Activated CD4-positive, alpha-beta T cell treated with anti-CD3 and anti-CD28 coated beads, Interleukin-2, Interleukin-6, amounts not matched to agents 100 ng/mL and 50 ng/mL, durations not matched to agents 16 hours and 8 hours (primary cell): ENCODE data around the gene CCR7.

ENCODE experiments used
- DNase-seq: peaks from one replicate; pipeline ENCODE4 v3.0.0-alpha.2; 2020

The CCR7 gene

DNA sequence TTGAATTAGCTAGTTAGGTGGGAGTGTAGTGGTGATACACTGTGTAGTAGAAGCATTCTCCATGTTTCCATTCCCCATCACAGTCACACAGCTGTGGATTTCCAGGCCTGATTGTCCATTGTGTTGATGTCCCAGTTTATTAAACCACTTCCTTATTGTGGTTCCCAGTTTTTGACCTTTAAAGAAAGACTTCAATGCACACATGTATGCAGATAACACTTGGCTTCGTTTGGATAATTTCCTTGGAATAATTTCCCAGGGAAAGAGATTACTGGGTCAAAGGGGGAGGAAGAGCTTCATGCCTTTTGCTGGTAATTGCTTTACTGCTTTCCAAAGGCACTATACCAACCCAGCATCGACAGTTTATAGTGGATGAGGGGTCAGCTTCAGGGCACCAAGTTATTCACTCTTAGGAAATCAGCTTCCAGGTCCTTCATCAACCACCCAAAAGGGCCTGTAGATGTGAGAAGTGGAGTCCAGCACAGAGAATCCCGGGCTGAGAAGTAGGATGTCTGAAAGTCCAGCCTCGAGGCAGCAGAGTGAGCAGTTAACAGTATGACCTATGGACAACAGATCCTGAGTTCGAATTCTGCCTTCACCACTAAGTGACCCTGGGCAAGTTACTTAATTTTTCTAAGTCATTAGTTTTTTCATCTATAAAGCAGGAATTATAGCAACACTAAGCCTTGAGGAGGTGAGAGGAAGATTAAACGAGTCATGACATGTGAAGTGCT, 32.6 kb downstream of the CCR7 start:
- DNase-seq = no peak

DNA sequence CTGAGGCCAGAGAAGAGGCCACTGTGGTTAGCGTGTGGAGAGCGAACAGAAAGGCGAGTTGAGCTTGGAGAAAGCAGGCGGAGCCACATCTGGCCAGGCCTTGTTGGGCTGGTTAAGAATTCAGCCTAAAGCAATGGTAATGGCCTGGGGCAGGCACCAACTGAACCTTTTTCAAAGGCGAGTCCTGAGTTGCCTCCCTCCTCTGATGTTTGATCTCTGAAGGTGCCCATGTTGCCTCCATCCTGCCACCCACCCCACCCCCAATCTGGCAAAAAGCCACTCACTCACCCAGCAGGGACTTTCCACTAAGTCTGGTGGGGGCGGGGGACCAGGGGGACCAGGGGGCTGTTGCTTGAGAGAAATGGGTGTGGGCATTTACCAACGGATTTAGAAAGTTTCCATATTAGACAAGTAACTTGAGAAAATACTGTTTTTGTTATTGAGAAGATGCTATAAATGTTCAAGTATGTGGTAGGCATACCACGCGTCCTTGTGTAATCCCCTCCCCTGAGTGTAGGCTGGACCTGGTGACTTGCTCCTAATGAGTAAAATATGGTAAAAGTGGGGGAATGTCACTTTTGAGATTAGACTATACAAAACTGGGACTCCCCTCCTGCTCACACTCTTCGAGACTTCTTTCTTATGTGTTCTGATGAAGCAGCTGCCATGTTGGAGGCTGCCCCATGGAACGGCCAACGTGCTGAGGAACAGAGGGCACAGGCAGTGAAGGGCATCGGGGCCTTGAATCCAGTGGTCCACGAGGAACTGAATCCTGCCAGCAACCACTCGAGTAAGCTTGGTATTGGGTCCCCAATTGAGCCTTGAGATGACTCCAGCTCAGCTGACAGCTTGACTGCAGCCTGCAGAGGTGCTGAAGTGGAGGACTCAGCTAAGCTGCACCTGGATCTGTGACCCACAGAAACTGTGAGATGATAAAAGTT, 34.0 kb downstream of the CCR7 start:
- DNase-seq = peak; percentile 92

DNA sequence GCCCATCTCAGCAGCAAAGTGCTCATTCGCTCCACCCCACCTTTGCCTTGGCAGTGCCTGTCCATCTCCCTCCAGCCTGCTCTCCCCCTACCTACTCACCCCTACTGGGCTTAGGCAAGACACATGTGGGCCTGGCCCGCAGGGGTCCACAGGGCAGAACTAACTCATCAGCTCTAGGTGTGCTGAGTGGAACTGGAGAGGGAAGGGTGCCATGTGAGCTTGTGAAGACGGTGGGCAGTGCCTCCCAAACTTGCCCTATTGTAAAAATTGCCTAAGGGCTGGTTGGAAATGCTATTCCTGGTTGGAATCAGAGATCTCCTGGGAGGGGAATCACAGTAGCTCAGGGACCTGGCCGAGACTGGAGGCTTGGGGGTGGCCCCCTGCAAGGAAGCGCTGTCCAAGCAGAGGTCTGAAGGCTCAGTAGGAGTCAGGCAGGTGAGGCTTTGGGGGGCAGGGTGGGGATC, 34.7 kb downstream of the CCR7 start:
- no peak for DNase-seq

DNA sequence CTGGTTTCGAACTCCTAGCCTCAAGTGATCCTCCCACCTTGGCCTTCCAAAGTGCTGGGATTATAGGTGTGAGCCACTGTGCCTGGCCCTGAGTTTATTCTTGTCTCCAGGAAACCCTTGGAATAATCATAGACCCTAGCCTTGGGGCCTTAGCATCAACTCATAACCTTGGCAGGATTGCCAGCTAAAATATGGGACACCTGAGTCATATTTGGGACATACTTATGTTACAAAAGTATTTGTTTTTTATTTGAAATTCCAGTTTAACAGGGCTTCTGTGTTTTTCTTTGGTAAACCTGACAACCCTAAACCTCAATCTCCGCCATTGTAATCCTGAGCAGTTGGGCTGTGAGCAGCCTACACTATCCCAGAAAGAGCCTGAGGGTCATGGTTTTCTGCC, 35.3 kb downstream of the CCR7 start:
- DNase-seq = no peak

DNA sequence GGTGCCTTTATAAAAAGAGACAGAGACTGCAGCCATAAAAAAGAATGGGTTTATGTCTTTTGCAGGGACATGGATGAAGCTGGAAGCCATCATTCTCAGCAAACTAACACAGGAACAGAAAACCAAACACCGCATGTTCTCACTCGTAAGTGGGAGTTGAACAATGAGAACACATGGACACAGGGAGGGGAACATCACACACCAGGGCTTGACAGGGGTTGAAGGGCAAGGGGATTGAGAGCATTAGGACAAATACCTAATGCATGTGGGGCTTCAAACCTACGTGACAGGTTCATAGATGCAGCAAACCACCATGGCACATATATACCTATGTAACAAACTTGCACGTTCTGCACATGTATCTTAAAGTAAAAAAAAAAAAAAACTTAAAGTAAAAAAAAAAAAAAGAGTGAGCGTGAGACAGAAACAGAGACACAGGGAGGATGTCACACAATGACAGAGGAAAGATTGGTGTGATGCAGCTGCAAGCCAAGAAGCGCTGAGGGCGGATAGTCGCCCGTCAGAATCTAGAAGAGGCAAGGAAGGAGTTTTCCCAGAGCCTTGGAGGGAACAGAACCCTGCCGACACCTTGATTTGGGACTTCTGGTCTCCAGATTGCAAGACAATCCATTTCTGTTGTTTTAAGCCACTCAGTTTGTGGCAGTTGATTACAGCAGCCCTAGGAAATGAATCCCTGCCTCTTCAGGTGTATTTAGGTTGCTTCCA, 36.4 kb downstream of the CCR7 start:
- no peak for DNase-seq

DNA sequence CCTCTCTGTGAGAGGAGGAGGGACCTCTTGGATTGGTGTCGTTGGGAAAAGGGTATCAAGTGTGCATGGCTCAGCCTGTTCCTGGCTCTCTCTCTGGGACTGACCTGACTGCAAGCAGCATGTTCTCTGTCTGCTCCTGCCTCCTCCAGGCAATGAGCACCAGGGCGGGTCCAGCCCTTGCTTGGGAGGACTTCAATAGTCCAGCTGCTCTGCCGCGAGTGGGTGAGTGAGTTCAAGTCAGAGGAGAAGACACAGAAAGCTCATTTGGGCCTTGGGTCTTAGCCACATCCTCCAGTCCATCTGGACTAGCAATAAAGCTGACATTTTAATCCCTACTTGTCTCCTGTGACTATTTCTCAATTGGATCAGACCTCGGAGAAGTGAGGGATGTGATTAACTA, 38.6 kb downstream of the CCR7 start:
- no peak for DNase-seq

DNA sequence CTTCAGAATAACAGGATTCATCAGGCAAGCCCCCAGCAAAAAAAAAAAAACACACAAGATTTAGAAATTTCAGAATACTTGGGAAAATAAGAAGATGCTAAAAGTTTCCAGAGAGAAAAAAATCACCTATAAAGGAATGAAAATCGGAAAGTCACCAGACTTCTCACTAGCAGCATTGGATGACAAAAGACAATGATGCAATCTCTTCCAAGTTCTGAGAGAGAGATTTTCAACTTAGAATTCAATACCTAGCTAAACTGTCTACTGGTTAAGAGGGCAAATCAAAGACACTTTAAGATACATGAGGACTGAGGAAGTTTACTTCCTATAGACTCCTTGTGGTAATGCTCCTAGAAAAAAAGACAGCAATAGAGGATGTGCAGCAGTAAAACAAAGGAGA, 40.0 kb downstream of the CCR7 start:
- no peak for DNase-seq

DNA sequence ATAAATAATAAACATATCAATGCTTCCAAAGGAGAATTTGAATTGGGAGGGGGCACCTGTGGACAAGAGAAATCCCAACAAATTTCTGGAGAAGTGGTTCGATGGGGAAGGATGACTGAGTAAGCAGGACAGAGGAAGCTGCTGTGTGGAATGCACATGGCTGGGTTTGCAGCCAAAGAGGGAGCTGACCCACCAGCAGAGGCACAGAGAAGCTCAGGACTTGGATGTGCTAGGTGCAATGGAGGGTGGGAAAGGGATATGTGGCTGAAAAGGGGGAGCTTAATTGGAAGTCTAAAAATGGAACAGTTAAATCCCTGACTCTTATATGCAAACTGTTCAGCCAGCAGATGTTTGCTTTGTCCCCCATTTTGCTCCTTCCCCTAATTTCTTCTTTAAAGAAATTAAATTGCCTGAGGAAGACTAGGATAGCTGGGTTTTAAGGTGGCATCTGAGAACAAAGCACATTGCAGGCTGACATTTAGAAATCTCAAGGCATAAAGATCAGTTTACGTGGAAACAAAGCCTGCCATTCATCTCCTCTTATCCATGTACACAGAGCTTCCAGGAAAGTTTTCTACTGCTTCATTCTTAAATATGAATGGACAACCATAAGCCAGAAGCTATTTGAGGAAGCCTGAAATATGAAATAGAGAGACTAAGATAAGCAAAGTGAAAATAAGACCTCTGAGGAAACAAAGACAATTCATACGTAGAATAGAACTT, 40.9 kb downstream of the CCR7 start:
- no peak for DNase-seq

DNA sequence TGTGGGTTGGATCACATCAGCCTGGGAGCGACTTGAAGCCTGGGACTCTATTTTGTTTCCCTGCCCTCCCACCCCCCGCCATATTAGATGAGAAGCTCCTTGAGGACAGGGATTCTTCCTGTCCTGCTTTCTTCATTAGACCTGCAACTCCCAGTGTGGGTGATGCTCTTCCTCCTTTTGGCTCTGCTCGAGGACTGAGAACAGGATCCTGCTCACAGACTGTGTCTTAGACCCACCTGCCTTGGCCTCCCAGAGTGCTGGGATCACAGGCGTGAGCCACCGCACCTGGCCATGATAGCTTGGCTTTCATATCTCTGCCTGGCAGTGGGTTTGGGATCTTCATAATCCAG, 42.3 kb downstream of the CCR7 start:
- DNase-seq = no peak

DNA sequence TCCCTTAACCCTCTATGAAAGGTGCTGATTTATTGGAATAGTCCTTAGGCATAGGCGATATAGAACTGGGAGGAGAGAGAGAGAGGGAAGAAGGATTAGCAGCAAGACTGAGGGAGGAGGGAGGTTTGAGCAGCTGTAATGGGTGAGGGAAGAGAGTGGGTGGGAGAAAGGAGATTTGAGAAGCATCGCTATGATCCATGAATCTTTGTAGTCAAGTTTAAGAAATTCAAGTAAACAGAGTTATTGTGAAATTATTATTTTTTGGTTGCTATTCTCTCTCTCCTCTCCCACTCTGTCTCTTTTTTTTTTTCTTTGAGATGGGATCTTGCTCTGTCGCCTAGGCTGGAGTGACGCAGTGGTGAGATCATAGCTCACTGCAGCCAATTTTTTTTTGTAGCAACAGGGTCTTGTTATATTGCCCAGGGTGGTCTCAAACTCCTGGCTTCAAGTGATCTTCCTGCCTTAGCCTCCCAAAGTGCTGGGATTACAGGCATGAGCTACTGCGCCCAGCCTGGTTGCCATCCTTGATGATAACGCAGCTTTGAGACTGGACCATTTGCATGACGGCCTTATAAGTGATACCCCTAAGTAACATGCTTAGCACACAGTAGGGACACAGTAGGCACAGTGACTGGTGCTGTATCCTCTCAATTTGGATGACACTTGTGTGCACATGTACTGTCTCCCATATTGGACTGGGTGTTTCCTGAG, 42.9 kb downstream of the CCR7 start:
- DNase-seq = no peak

DNA sequence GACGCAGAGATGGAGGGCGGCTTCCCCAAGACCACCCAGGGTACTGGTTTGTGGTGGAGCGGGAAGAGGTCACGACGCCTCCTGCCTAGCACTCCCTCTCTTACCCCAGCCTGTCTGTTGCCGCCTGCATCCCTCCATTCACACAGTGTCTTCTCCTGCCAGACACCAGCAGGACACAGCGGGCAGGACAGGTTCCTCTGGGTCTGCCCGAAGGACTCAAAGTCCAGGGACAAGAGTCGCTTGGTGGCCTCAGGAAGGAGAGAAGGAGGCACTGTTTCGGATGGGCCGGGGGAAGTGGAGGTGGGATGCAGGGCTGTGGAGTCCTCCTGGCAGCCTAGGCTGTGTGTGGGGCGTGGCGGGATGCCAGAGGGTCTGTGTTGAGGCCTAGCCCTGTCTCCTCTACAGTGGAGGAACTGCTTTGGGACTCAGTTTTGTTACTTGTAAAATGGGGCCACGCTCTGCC, 44.2 kb downstream of the CCR7 start:
- no peak for DNase-seq

DNA sequence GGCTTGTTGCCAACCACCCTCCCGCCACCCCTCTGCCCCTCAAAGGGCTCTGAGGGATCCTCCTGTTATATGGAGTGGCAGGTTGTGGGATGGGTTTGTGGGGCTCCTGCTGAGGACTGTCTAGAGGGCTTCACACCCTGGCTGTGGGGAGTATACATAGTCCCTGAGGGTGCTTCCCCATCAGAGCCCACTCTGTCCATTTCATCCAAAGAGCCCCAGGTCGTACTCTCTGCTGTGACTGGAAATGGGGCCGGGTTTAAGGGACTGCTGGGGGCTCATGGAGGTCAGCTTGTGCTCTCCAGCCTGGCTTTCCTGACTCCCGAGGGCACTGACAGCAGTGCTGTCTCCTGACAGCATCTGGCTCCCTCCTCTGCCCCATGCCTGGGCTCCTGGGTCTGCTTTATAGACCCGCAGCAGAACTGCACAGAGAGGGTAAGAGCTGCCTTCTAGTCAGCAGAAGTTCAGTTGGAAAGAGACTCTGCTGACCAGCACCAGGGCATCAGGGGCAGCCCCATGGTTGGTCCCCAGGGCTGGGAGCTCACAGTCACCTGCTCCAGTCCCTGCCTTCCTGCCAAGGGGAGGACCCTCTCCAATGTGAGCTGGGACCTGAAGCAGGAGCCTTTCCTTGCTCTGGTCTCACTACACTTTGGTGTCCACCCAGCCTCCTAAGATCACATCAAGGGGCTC, 46.0 kb downstream of the CCR7 start:
- no peak for DNase-seq

DNA sequence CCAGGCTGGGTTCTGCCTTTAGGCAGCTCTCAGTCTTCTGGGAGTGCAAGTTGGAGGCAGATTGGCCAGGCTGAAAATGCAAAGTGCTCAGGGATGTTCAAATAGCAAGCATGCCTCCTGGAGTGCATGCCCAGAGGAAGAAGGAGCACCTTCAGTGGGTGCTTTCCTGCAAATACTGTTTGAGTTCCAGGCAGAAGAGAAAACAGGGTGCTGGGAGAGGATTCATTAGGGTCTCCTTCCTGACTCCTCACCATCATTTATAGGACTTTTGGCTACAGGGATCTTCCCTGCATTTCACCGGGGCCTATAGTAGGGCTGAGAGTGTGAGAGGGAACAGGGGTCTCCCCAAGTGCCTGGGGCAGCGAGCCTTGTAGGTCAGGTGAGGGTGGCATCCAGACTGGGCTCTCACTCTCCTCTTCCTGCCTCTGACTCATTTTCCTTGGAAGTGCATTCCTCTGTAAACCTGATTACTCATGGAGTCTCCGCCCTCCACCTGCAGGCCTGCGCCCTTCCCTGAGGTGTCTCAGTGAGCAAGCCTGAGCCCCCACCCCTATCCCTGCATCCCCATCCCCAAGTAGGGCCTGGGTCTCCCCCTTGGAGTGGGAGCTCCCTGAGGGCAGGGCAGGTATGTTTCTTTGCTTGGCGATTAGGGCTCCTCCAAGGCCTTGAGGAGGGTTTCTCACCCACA, 46.7 kb downstream of the CCR7 start:
- DNase-seq = no peak

DNA sequence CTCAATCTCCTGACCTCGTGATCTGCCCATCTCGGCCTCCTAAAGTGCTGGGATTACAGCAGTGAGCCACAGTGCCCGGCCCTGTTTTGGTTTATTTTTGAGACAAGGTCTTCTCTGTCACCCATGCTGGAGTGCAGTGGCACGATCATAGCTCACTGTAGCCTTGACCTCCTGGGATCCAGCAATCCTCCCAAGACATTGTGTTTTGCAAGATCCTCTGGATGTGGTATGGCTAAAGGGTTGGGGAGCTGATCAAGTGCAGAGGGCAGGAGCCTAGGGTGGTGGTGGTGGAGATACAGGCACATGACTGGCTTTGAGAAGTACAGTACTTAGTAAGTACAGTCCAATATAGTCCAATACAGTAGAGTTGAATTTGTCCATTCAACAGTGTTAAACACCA, 47.3 kb downstream of the CCR7 start:
- DNase-seq = no peak

DNA sequence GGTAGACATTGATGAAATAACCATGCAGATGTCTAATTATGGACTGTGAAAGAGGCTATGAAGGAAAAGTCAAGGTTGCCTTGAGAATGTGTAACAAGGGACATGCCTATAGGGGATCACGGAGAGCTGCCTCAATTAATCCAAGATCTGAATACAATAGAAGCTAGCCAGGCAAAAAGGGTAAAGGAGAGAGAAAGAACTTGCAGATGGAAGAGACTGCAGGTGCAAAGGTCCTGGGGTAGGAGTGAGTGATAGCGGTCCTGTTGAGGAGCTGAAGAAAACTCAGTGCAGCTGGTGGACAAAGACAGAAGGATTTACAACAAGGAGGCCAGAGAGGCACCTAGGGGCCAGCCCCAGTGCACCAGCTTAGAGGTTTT, 48.0 kb downstream of the CCR7 start:
- peak; percentile 28 for DNase-seq

DNA sequence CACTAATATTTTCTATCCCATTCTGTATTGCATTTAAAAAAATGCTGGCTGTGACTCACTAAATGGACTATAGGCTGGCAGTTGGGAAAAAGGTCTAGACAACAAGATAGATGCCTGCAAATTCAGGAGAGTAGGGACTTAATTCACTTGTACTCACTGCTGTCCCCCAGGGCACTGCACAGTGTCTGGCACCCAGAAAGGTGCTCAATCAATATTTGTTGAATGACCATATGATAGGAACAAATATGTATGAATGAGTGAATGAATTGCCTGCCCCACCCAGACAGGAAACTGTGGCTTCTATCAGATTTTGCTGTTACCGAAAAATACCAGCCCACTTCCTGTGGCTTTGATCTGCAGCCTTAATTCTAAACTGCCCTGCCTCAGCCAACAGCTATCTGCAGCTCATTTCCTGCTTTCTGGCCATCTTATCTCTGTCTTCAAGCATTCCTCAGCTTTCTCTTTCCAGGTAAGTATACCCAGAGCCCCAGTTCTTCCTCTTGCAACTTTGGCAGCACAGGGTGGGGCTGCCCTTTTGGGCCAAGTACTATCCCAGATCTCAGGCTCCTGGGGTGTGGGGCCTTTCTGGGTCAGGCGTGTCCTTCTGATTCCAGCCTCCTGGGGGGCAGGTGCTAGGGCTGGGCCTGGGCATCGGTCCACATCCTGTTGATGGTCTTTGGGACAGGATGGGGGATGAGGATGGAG, 48.5 kb downstream of the CCR7 start:
- DNase-seq = peak; percentile 92

DNA sequence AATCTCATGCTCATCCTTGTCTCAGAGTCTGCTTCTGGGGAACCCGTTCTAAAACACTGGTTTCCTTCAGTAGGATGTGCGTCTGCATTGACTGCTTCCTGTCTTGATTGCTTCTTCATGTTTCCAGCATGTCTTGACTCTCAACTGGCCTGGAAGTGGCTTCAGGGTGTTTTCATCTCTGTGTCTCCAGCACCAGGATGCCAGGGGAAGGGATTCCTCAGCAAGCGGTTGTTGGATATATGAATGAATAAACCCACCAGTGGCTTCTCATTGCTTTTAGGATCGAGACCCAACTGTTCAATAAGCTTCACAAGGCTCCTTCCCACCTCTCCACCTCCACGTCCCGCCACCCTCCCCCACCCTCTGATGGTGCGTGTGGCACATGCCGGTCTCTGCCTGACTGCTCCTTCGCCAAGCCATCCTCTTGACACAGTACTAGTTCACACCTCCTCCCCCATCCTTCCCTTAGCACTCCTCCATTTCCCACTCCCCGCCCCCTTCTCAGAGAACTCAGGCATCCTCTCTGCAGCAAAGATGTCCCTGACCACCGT, 49.7 kb downstream of the CCR7 start:
- DNase-seq = peak; percentile 85

DNA sequence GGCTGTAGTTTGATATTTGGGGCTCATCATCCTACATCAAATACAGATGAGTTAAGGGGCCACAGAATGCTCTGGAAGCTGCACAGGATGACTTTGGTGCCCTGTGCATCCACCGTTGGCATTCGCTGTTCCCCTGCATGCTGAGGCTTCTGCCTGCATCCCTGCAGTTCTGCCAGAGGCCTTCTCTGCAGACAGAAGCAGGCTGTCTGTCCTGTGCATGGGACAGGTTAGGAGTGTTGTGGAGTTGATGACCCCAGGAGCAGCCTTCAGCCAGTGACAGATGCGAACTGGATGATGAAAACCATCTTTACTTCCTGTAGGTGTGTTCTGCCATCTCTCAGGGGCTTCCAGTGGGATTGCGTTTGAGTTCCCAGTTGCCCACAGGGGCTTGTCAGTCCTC, 50.3 kb downstream of the CCR7 start:
- DNase-seq = no peak

DNA sequence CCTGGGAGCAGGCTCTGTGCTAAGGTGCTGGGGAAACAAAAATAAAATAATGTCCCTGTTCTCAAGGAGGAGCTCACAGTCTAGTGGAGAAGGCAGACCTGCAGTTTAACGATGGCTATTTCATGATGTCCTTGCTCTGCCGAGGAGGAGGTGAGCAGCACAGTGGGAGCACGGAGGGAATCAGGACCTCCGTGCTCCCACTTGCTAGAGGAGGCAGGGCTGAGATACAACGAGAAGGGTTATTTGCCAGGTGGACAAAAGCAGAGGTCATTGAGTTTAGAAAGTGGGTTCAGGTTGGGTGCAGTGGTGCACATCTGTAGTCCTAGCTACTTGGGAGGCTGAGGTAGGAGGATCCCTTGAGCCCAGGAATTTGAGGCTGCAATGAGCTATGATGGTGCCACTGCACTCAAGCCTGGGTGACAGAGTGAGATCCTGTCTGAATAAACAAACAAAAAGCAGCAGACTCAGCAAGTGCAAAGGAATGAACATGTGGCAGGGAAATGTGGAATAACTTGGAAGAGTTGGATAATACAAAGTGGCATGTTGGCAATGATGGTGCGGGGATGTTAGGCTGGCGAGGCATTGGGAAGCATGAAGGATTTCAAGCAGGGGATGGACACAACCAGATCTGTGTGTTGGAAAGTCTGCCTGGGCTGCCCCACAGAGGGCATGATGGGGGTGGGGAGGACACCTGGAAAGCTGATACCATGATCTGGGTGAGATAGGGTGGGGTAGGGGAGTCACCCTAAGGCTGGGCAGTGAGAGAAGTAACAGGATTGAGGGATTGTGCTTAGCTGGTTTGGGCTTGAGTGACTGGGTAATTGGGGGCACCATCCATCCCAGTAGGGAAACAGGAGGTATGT, 51.0 kb downstream of the CCR7 start:
- DNase-seq = no peak
